ENCODE data around the gene TRAF1.

- TF ChIP-seq, protein P1, sequence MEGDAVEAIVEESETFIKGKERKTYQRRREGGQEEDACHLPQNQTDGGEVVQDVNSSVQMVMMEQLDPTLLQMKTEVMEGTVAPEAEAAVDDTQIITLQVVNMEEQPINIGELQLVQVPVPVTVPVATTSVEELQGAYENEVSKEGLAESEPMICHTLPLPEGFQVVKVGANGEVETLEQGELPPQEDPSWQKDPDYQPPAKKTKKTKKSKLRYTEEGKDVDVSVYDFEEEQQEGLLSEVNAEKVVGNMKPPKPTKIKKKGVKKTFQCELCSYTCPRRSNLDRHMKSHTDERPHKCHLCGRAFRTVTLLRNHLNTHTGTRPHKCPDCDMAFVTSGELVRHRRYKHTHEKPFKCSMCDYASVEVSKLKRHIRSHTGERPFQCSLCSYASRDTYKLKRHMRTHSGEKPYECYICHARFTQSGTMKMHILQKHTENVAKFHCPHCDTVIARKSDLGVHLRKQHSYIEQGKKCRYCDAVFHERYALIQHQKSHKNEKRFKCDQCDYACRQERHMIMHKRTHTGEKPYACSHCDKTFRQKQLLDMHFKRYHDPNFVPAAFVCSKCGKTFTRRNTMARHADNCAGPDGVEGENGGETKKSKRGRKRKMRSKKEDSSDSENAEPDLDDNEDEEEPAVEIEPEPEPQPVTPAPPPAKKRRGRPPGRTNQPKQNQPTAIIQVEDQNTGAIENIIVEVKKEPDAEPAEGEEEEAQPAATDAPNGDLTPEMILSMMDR (IDR thresholded peaks at IDR 0.05): no peak
- TF ChIP-seq POLR2A (IDR thresholded peaks at IDR 0.05) (no peak), POLR2AphosphoS5 (IDR thresholded peaks at IDR 0.05) (no peak), EP300 (IDR thresholded peaks at IDR 0.05) (no peak)
Observed at GRCh38 chr9:120874226-120875194, 52.1 kb downstream of the TRAF1 start.
